HG03066 (cell line): ENCODE data around the gene SNRNP70.
"Not testable (repeated sequence)": the region's sequence is repeated elsewhere in the genome, so short reads cannot be mapped to it uniquely, and the experiment has no call there.

Experiments
- ATAC-seq: cut with Tn5 transposase; IDR thresholded peaks from one replicate; pipeline ENCODE4 v1.9.1; 2021; ENCODE audit warnings: low read depth; ENCODE audit not compliant: unreplicated experiment

The SNRNP70 gene

GRCh38 chr19:49085020-49085867, at the start of gene SNRNP70:
TSS of gene SNRNP70 (plus strand) at chr19:49085451. CDS start at chr19:49086415, 964 bp downstream.
- ATAC-seq, result peak; percentile 69

GRCh38 chr19:49036815-49037214, 48.4 kb upstream of the SNRNP70 start, which contains the start of gene CGB1:
TSS of gene CGB1 (minus strand) at chr19:49036895. CDS start at chr19:49036711, 184 bp downstream.
- not testable (repeated sequence) for ATAC-seq

GRCh38 chr19:49038111-49038510, 47.1 kb upstream of the SNRNP70 start:
- ATAC-seq, result not testable (repeated sequence)

GRCh38 chr19:49038557-49039276, 46.5 kb upstream of the SNRNP70 start:
- not testable (repeated sequence) for ATAC-seq

GRCh38 chr19:49039736-49040135, 45.5 kb upstream of the SNRNP70 start:
- not testable (repeated sequence) for ATAC-seq

- no peak for ATAC-seq
Observed at GRCh38 chr19:49042177-49042576, 43.1 kb upstream of the SNRNP70 start.

- ATAC-seq, result not testable (repeated sequence)
Observed at GRCh38 chr19:49042666-49043065, 42.6 kb upstream of the SNRNP70 start.

GRCh38 chr19:49043548-49043947, 41.7 kb upstream of the SNRNP70 start, which contains the start of gene CGB5:
TSS of gene CGB5 (plus strand) at chr19:49043848. CDS start at chr19:49044210, 362 bp downstream.
- ATAC-seq, result not testable (repeated sequence)

- not testable (repeated sequence) for ATAC-seq
Observed at GRCh38 chr19:49049011-49049410, 36.2 kb upstream of the SNRNP70 start, which contains the start of gene CGB8. TSS of gene CGB8 (minus strand) at chr19:49049111. CDS start at chr19:49048739, 372 bp downstream.

GRCh38 chr19:49049834-49050233, 35.4 kb upstream of the SNRNP70 start:
- ATAC-seq, result not testable (repeated sequence)

- not testable (repeated sequence) for ATAC-seq
Observed at GRCh38 chr19:49050376-49051033, 34.7 kb upstream of the SNRNP70 start.

GRCh38 chr19:49056101-49056901, 28.9 kb upstream of the SNRNP70 start:
- no peak for ATAC-seq

GRCh38 chr19:49056902-49057596, 28.2 kb upstream of the SNRNP70 start:
- not testable (repeated sequence) for ATAC-seq

- no peak for ATAC-seq
Observed at GRCh38 chr19:49057636-49058234, 27.5 kb upstream of the SNRNP70 start, which contains the start of gene CGB7. TSS of gene CGB7 (minus strand) at chr19:49057749. CDS start at chr19:49055375, 2,374 bp downstream.

GRCh38 chr19:49058562-49058961, 26.7 kb upstream of the SNRNP70 start:
- no peak for ATAC-seq

GRCh38 chr19:49059053-49059452, 26.2 kb upstream of the SNRNP70 start:
- no peak for ATAC-seq

GRCh38 chr19:49061000-49061399, 24.3 kb upstream of the SNRNP70 start:
- no peak for ATAC-seq

- no peak for ATAC-seq
Observed at GRCh38 chr19:49061445-49061844, 23.8 kb upstream of the SNRNP70 start.
